Fibroblast of skin of right quadriceps (primary cell): ENCODE measurements around the gene STPG3.

Source experiments
- DNase-seq: peaks from one replicate; pipeline ENCODE4 v3.0.0-alpha.2; 2013

Gene STPG3

GRCh38 chr9:137268538-137269201, 17.6 kb downstream of the STPG3 start:
- DNase-seq, result no peak

- DNase-seq, result no peak
These were observed 18.2 kb downstream of the STPG3 start for GRCh38 chr9:137269231-137269772.

- DNase-seq, result no peak
These were observed 20.0 kb downstream of the STPG3 start for GRCh38 chr9:137270929-137271695.

- no peak for DNase-seq
These were observed 20.6 kb downstream of the STPG3 start for GRCh38 chr9:137271696-137272076.

- no peak for DNase-seq
These were observed 21.4 kb downstream of the STPG3 start for GRCh38 chr9:137272241-137273094.

- no peak for DNase-seq
These were observed 22.0 kb downstream of the STPG3 start for GRCh38 chr9:137273095-137273490.

GRCh38 chr9:137273611-137274320, 22.7 kb downstream of the STPG3 start:
- no peak for DNase-seq

- no peak for DNase-seq
These were observed 24.1 kb downstream of the STPG3 start for GRCh38 chr9:137275203-137275587.

- no peak for DNase-seq
These were observed 24.7 kb downstream of the STPG3 start for GRCh38 chr9:137275588-137276472.

- DNase-seq, result peak; percentile 63
These were observed 25.6 kb downstream of the STPG3 start for GRCh38 chr9:137276473-137277328.

GRCh38 chr9:137277329-137278041, 26.4 kb downstream of the STPG3 start, which contains the start of gene TOR4A:
Gene TOR4A, plus strand, starts transcription at chr9:137277726. Its CDS starts 964 bp downstream, at chr9:137278690.
- peak; percentile 48 for DNase-seq

- no peak for DNase-seq
These were observed 27.1 kb downstream of the STPG3 start for GRCh38 chr9:137278061-137278701.

GRCh38 chr9:137278721-137279711, 27.9 kb downstream of the STPG3 start:
- DNase-seq, result no peak

GRCh38 chr9:137279741-137280473, 28.8 kb downstream of the STPG3 start:
- DNase-seq, result no peak

- DNase-seq, result no peak
These were observed 29.6 kb downstream of the STPG3 start for GRCh38 chr9:137280474-137281344.
